Measurements from ENCODE around the gene SPANXN2.
"Not testable (repeated sequence)": the region's sequence is repeated elsewhere in the genome, so short reads cannot be mapped to it uniquely, and the experiment has no call there.

SPANXN2 gene, protein sequence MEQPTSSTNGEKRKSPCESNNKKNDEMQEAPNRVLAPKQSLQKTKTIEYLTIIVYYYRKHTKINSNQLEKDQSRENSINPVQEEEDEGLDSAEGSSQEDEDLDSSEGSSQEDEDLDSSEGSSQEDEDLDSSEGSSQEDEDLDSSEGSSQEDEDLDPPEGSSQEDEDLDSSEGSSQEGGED

DNA sequence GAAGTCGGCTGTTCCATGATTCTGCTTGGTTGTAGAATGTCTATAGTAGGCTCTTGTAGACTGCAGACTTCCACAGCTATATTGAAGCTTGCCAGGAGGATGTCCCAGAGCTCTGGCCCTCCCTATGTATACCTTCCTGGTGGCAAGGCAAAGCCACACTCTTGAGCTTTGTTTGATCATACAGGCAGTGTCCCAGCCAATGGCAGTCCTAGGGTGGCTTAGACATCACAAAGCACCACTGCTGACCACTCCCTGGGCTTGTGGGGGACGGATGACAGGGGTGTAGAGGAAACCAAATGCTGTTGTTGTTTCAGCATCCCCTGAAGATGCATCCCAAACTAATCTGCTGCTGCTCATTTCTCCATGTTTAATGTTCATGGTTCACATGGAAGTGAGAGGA, at the start of gene SPANXN2:
Gene SPANXN2 (minus strand): TSS at position 101 of the 400 bp plus-strand sequence. CDS start 84 bp downstream, at position 17.
- DNase-seq = not testable (repeated sequence)

DNA sequence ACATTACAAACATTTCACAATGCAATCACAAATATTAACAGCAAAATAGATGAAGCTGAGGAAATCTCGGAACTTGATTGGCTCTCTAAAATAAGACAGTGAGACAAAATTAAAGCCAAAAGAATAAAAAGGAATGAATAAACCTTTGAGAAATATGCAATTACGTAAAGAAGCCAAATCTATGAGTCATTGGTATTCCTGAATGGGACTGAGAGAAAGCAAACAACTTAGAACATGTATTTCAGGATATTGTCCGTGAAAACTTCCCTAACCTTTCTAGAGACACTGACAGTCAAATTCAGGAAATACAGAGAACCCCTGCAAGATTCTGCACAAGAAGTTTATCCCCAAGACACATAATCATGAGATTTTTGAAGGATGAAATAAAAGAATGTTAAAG, 48.4 kb upstream of the SPANXN2 start:
- no peak for DNase-seq

DNA sequence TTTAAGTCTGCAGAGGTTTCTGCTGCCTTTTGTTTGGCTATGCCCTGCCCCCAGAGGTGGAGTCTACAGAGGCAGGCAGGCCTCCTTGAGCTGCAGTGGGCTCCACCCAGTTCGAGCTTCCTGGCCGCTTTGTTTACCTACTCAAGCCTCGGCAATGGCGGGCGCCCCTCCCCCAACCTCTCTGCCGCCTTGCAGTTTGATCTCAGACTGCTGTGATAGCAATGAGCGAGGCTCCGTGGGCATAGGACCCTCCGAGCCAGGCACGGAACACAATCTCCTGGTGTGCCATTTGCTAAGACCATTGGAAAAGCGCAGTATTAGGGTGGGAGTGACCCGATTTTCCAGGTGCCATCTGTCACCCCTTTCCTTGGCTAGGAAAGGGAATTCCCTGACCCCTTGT, 47.2 kb upstream of the SPANXN2 start:
- DNase-seq = not testable (repeated sequence)

DNA sequence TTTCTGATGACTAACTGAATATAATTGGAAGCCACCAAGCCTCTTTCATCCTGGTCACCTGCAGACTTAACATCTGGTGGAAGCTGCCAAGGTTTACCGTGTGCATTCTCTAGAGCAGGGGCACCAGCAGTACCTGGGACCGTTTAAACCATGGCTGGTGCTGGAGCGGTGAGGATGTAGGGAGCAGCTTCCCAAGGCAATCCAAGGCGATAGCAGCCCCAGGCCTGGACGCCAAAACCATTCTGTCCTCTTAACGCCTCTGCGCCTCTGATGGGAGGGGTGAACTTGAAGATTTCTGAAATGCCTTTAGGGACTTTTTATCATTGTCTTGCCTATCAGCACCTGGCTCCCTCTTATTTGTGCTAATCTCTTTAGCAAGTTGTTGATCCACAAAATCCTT, 37.3 kb upstream of the SPANXN2 start:
- no peak for DNase-seq

DNA sequence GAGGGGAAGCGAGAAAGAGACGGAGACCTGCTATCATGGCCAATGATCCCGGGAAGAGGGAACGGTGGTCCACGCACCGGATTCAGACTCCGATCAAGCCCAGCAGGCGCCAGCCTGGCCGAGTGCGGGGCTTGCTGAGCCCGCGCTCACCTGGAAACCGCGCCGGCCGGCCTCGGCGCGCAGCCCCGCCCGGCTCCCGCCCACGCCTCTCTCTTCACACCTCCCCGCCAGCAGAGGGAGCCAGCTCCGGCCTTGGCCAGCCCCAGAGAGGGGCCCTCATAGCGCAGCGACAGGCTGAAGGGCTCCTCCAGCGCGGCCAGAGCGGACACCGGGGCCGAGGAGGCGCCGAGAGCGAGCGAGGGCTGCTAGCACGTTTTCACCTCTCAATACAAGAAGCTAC, 36.8 kb upstream of the SPANXN2 start:
- no peak for DNase-seq

DNA sequence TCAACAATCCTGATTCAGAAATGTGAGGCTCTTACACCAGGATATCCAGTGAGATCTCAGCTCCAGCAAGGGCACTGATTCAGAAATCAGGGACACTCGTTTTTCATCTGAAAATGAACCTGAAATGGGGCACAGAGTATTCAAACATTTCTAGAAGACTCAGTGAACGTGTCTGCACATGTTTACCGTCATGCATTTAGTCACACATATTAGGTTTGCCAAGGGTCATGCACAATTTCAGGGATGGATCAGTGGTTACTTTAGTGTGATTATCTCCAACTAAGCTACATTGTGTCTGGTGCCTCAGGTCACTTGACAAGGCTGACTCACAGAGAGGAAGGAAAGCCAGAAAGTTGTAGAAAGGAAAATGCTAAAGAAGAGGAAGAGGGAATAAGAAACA, 33.6 kb upstream of the SPANXN2 start:
- no peak for DNase-seq

DNA sequence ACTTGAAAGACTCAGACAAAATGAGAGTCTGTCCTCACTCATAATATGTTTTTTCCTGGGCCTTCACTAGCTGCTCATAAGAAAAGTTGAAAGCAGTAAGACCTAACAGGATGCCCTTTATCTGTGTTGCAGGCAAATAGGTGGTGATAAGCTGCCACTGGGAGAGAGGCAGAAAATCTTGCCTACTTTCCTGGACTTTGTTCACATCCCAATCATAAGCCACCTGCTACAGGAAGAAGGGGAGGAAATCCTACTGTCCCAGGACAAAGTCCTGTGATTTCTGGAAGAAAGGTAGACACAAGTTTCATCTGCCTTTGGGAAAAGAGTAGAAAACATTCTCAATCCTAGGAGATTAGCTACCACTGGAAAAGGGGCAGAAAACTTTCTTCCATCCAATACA, 13.3 kb upstream of the SPANXN2 start:
- no peak for DNase-seq

DNA sequence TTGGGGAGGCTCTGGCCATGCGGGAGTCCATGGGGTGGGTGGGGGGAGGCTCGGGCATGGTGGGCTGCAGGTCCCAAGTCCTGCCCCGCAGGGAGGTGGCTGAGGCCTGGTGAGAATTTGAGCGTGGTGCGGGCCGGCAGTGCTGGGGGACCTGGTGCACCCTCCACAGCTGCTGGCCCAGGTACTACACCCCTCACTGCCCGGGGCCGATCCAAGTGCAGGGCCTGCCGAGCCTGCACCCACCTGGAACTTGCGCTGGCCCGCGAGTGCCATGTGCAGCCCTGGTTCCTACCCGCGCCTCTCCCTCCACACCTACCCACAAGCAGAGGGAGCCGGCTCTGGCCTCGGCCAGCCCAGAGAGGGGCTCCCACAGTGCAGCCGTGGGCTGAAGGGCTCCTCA, 5.7 kb upstream of the SPANXN2 start:
- DNase-seq = no peak

DNA sequence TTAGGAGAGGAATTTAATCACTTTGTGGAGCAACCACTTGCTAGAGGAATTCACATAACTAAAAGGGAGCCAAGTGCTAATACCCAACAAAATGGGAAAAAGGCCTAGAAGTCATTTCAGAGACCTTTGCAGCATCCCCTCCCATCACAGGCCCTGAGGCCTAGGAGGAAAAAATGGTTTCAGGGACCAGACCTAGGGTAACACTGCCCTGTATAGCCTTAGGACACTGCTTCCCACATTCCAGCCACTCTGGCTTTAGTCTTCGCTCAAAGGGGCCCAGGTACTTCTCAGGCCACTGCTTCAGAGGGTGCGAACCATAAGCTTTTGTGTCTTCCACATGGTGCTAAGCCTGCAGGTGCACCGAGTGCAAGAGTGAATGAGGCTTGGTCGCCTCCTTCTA, 19.1 kb downstream of the SPANXN2 start:
- no peak for DNase-seq

DNA sequence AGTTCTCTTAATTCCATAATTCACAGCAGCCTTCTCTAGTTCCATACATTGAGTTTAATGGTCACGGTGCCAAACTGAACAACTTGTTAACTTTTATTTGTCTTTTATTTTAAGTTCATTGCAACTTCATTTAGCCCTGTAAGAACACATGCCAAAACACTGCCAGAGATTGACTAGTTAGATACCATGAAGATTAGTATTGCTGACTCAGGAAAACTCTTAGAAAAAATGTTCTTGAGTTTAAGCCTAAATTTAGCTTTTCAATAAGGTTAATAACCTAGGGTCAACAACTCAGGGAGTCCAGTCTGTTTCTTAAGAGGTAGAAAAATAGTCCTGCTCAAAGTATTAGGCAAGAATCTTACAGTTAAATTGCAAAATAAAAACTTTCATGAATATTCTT, 25.7 kb downstream of the SPANXN2 start:
- DNase-seq = no peak

DNA sequence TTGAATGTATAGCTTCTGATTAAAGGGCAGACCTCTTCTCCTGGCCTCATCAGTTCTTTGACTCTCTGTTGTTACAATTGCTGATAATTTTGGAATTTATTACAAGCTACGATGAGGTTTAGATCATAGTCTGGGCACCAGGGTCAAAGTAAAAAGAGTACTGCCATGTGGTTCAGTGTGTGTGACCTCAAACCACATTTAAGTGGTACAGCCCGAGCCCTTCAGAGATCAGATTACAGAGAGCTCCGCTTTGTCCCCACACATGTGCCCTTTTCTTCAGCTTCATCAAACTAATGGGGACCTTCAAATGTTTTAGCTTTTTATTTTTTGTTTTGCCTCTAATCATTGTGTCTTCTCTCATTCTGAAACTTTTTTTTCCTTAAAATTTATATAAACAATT, 37.1 kb downstream of the SPANXN2 start:
- no peak for DNase-seq

DNA sequence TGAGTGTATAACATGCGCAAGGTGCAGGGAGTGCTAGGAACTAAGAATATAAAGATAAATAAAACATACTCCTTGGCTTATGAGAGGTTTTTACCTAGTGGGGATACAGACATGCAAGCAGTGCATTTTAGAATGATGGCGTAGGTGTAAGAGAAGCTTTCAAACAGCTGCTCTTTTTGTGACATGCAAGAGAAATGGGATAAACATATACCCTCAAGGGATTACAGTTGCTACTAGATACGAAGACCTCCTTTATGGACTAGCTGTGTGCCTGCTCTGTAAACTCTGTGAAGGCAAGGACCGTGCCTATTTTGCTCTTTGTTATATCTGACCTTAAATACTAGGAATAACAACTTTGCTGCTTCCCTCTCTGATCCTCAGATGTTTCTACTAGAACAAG, 45.6 kb downstream of the SPANXN2 start:
- DNase-seq = no peak

DNA sequence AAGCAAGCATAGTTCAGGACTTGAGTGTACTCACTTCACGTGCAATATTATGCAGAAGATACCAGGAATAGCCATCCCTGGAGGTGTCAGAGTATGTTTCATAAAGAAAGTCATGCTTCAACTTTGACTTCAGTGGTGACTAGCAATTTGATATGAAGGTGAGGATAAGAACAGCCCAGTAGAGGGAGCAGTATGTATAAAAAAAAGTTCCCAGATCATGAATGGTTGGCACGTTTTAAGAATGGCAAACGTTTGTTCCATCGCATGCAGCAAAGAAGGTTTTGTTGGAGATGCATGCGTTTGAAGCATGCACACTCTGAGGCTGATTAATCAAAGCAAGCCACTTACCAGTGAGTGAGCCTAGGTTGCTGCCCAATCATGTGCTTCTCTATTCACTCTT, 51.2 kb downstream of the SPANXN2 start:
- no peak for DNase-seq

DNA sequence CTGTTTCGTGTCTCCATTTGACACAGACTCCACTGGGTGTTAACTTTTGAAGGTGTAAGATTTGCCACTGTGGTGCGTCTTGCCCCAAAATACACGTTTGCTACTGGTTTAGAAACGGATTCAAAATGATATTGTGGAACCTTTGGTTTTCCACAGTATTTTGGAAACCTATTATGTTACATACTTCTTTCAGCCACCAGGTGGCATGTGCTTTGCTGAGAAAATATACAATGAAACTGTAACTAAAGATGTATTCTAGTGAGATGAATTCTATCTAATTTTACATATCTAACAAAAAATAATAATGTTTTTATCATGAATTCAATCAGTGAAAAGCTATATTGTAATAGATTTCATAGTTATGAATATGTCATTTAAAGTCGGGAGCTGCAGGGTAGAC, 56.2 kb downstream of the SPANXN2 start:
- no peak for DNase-seq

DNA sequence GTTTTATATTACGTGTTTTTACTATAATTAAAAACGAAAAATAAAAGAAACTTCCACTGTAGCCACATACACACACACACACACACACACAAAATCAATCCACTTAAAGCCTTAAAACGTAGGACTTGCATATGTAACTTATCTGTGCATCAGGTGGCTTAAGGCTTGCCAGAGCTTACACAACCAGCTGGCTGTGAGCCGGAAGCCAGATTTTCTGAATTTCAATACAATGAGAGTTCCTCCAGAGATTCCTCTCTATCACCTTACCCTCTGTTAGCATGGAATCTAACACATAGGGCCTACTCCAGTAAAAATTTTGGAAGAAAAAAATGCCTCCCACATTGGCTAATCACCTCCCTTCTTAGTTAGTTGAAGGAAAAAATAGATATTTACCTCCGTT, 56.8 kb downstream of the SPANXN2 start:
- no peak for DNase-seq
